ENCODE data around the gene ATOX1.
"Not testable (repeated sequence)": the region's sequence is repeated elsewhere in the genome, so short reads cannot be mapped to it uniquely, and the experiment has no call there.

Gene ATOX1, protein sequence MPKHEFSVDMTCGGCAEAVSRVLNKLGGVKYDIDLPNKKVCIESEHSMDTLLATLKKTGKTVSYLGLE

DNA sequence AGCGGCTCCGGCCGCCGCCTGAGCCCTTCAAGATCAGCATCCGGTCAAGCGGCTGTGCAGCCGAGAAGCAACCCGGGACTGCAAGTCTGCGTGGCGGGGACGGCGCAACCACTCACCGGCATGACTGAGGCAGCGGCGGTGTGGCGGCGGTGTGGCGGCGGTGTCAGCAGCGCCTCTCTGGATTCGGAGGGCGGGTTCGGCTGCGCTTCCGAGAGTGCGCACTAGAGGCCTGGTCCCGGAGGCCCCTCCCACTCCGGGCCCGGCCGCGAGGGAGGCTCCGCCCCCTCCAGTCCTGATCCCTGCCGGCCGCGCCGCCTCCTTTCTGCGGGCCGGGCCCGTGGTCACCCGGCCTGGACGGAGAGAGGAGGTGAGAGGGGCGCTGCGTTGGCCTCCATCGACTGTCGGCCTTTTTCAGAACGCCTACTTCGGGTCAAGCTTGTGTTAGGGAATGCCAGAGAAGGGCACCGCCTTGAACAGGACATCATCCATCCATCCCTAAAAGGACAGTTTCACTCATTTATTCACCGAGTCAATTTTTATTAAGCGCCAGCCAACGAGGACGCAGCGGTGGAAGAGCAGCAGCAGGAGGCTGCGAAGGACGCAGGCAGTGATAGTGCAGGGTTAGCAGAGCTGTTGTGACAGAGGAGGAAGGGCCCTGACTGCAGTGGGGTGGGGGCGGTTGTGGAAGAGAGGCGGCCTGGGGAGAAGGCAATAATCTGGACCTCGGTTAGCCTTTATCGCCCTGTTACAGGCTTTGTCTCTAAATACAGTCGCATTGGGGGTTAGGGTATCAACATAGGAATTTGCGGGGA lies at the start of gene ATOX1:
Gene ATOX1 (minus strand): TSS at position 202 of the 812 bp plus-strand sequence. CDS start 80 bp downstream, at position 122.
- in situ Hi-C loops (cut with MboI; ENCODE audit: low sequenced_read_pairs): no loop called here

GRCh38 chr5:151805414-151806223 lies 47.2 kb upstream of the ATOX1 start:
- in situ Hi-C loops (cut with MboI; ENCODE audit: low sequenced_read_pairs): no loop called here

DNA sequence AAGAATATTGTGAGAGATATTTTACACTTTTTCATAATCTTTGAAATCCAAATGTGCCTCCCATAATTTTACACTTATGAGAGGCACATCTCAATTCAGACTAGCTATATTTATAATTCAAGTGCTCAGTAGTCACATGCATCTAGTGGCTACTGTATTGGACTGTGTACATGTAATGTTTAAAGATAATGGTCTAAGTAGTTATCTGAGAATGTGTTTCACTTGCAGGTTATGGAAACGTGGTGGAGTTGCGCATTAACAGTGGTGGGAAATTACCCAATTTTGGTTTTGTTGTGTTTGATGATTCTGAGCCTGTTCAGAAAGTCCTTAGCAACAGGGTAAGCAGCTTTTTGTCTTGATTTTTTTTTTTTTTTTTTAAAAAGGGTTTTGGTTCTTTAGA lies 42.1 kb upstream of the ATOX1 start:
- in situ Hi-C loops (cut with MboI; ENCODE audit: low sequenced_read_pairs): no loop called here

- in situ Hi-C loops (cut with MboI; ENCODE audit: low sequenced_read_pairs): no loop called here
These were observed 41.0 kb upstream of the ATOX1 start for GRCh38 chr5:151799407-151799806.

- in situ Hi-C loops (cut with MboI; ENCODE audit: low sequenced_read_pairs): no loop called here
These were observed 40.2 kb upstream of the ATOX1 start for GRCh38 chr5:151798674-151799073.

GRCh38 chr5:151795426-151795825 lies 37.0 kb upstream of the ATOX1 start:
- in situ Hi-C loops (cut with MboI; ENCODE audit: low sequenced_read_pairs): no loop called here

GRCh38 chr5:151793358-151793757 lies 34.9 kb upstream of the ATOX1 start:
- in situ Hi-C loops (cut with MboI; ENCODE audit: low sequenced_read_pairs): no loop called here

GRCh38 chr5:151787817-151788216 lies 29.4 kb upstream of the ATOX1 start:
- in situ Hi-C loops (cut with MboI; ENCODE audit: low sequenced_read_pairs): no loop called here

GRCh38 chr5:151786468-151786867 lies 28.0 kb upstream of the ATOX1 start:
- in situ Hi-C loops (cut with MboI; ENCODE audit: low sequenced_read_pairs): no loop called here

GRCh38 chr5:151784141-151784540 lies 25.7 kb upstream of the ATOX1 start:
- in situ Hi-C loops (cut with MboI; ENCODE audit: low sequenced_read_pairs): no loop called here

DNA sequence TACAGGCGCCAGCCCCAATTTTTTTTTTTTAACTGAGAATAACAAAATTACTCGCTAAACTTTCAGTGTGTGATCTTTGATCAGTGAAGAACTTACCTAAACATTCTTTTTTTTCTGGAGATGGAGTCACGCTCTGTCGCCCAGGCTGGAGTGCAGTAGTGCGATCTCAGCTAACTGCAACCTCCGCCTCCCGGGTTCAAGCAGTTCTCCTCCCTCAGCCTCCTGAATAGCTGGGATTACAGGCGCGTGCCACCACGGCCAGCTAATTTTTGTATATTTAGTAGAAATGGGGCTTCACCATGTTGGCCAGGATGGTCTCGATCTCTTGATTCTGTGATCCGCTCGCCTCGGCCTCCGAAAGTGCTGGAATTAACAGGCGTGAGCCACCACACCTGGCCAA lies 25.2 kb upstream of the ATOX1 start:
- in situ Hi-C loops (cut with MboI; ENCODE audit: low sequenced_read_pairs): not testable (repeated sequence)

DNA sequence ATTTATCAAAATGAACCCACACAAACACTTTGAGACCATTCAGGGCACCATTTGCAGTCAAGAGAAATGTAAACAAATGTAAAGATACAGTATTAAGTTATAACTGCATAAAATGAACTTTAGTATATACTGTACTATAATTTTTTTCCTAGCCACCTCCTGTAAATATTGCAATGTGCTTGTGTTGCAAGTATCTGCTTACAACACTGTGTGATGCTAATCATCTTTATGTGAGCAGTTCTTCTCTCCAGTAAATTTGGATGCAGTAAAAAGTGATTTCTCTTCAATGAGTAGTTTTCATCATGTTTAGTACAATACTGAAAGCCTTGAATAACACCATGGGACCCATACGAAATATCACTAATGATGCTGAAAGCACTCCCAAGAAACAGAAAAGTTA lies 22.8 kb upstream of the ATOX1 start:
- in situ Hi-C loops (cut with MboI; ENCODE audit: low sequenced_read_pairs): no loop called here

DNA sequence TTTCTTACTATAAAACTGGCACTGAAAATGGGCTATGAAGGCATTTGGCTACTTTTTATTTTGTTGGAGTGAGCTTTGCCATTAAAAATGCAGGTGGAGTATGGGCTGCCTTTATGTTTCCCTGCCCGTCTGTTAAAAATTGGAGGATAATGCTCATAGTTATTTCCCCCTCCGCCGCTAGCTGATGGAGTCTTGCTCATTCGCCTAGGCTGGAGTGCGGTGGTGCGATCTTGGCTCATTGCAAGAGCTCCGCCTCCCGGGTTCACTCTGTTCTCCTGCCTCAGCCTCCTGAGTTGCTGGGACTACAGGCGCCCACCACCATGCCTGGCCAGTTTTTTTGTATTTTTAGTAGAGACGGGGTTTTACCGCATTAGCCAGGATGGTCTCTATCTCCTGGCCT lies 21.9 kb upstream of the ATOX1 start:
- in situ Hi-C loops (cut with MboI; ENCODE audit: low sequenced_read_pairs): no loop called here

DNA sequence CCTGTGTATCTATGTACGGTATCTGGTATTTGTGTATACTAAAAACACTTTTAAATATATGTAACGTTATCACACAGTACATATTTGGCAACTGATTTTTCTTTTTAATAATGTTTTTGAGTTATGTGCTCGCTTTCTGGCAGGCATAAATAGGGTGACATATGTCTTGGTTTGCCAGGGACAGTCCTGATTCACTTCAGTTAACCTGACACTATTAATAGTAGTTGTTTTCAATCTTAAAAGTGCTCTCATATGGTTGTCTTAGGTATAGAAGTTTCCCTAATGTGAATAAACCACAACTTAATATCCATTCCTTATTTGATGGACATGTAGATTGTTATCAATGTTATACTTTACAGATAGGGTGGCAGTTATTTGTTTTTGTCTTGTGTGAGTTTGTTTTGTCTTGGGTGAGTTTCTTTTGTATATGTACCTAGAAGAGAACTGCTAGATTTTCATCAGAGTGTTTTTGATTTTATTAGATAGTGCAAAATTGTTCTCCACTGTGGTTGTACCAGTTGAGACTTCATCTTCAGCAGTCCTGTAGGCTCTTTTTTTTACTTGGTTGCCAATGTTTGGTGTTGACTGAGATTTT lies 21.2 kb upstream of the ATOX1 start:
- in situ Hi-C loops (cut with MboI; ENCODE audit: low sequenced_read_pairs): no loop called here

- in situ Hi-C loops (cut with MboI; ENCODE audit: low sequenced_read_pairs): no loop called here
These were observed 16.7 kb upstream of the ATOX1 start for GRCh38 chr5:151775025-151775606.

- in situ Hi-C loops (cut with MboI; ENCODE audit: low sequenced_read_pairs): no loop called here
These were observed 15.5 kb upstream of the ATOX1 start for GRCh38 chr5:151773951-151774350.

- in situ Hi-C loops (cut with MboI; ENCODE audit: low sequenced_read_pairs): no loop called here
These were observed 14.6 kb upstream of the ATOX1 start for GRCh38 chr5:151772846-151773561.

- in situ Hi-C loops (cut with MboI; ENCODE audit: low sequenced_read_pairs): no loop called here
These were observed 13.8 kb upstream of the ATOX1 start for GRCh38 chr5:151772029-151772845.

DNA sequence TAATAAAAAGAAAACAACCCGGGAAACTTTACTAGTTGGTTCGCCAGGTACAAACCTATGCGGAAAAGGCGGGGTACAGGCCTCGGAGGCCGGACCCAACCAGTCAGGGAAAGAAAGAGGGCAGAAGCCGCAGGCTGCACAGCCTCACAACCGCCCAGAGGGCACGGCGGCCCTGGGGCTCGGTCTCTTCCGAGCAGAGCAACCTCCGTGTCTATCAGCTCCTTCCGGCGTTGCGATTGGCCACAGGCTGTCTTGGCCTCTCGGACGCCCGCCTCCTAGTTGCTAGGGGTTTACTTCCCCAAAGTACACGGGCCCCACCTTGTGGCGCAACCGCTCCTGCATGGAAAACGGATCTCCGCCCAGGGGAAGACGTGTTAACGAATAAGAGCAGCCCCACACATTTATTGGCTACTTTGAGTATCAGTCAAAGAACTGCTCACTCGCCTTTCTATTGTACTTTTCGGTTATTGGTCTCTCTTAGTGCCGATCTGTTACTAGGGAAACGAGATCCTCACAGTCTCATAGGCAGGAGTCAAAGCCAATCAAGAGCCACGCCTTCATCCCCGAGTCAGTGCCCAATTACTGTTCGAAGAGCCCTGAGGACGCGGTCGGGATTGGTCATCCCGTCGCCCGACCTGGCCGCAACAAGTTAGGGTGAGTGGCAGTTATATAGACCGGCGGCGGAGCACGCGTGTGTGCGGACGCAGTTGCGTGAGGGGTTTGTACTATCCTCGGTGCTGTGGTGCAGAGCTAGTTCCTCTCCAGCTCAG lies 13.0 kb upstream of the ATOX1 start, which contains the start of gene G3BP1:
Gene G3BP1 (plus strand): TSS at position 696 of the 770 bp plus-strand sequence. CDS start 14,667 bp downstream, outside the sequence.
- in situ Hi-C loops (cut with MboI; ENCODE audit: low sequenced_read_pairs): no loop called here
